H1 (cell line): ENCODE data around the gene NAXE. TPM values are rescaled to one million over a fixed set of nuclear protein-coding genes. Genes with fewer than 3 reads are reported as not detected.

Experiments used
- CTCF ChIA-PET: fragments of 300-600 bp; sonication (Branson Sonifier 250); formaldehyde crosslinking; loops from one replicate; lab custom pipeline; 2021; ENCODE audit not compliant: partially characterized antibody; lab: Charles Lee
- POLR2A ChIA-PET: fragments of 300-600 bp; sonication (Branson Sonifier 250); formaldehyde crosslinking; loops from one replicate; lab custom pipeline; 2021; ENCODE audit warnings: inconsistent platforms; ENCODE audit not compliant: partially characterized antibody; lab: Charles Lee
- DNase-seq, 2 experiments: peaks; one replicate each; pipeline versions ENCODE4 v3.0.0 to v3.0.0-alpha.2; 2010 to 2022; ENCODE audit warnings: low spot score in 2 of 2, low read depth in 1 of 2, mixed read lengths in 1 of 2
- FAIRE-seq: peaks from 2 replicates; lab custom pipeline; 2011; peaks lifted over from hg19 to GRCh38; lab: Jason Lieb, UNC
- H2AFZ ChIP-seq: 2 replicates; pipeline ENCODE4 v1.8.1; 2012; ENCODE audit warnings: low read length, inconsistent platforms
- H2AK5ac ChIP-seq: 2 replicates; pipeline ENCODE4 v1.6.1; 2013; ENCODE audit warnings: low read depth, low read length
- H2BK120ac ChIP-seq: replicated peaks from 2 replicates; pipeline ENCODE3; 2013; ENCODE audit warnings: low read depth, low read length, inconsistent platforms
- H2BK12ac ChIP-seq: 2 replicates; pipeline ENCODE4 v1.6.1; 2013; ENCODE audit warnings: low read depth, low read length
- H2BK15ac ChIP-seq: 2 replicates; pipeline ENCODE4 v1.6.1; 2013; ENCODE audit warnings: low read length
- H2BK20ac ChIP-seq: 2 replicates; pipeline ENCODE4 v1.6.1; 2013; ENCODE audit warnings: low read length
- H2BK5ac ChIP-seq: 2 replicates; pipeline ENCODE4 v1.6.1; 2013; ENCODE audit warnings: low read depth, low read length
- H3K14ac ChIP-seq: 2 replicates; pipeline ENCODE4 v1.6.1; 2013; ENCODE audit warnings: inconsistent platforms; ENCODE audit not compliant: insufficient read length
- H3K18ac ChIP-seq: 2 replicates; pipeline ENCODE4 v1.6.1; 2013; ENCODE audit warnings: low read length; ENCODE audit errors: extremely low read depth
- H3K23ac ChIP-seq: 2 replicates; pipeline ENCODE4 v1.6.1; 2013; ENCODE audit warnings: inconsistent platforms; ENCODE audit not compliant: insufficient read length
- H3K23me2 ChIP-seq: 2 replicates; pipeline ENCODE4 v1.6.1; 2013; ENCODE audit warnings: low read depth, low read length
- H3K27ac ChIP-seq: 2 replicates; pipeline ENCODE4 v1.6.1; 2011; ENCODE audit warnings: low read depth, low read length, inconsistent platforms
- H3K27me3 ChIP-seq, 4 experiments: replicated peaks in 1 of 4; 1 replicate in 1 of 4; 2 replicates in 3 of 4; pipeline versions ENCODE4 v1.6.1 to v1.8.1; 2011 to 2013; ENCODE audit warnings: low read length in 3 of 4, mild to moderate bottlenecking in 3 of 4, inconsistent platforms in 2 of 4, mixed read lengths in 2 of 4, moderate library complexity in 1 of 4; ENCODE audit not compliant: control insufficient read depth in 3 of 4, insufficient read depth in 3 of 4; ENCODE audit errors: extremely low read depth in 1 of 4
- H3K36me3 ChIP-seq, 4 experiments: 2 replicates each; pipeline versions ENCODE4 v1.6.1 to v1.8.1; 2011 to 2013; ENCODE audit warnings: mild to moderate bottlenecking in 4 of 4, low read length in 3 of 4, moderate library complexity in 2 of 4, control low read depth in 1 of 4, inconsistent platforms in 1 of 4; ENCODE audit not compliant: insufficient read depth in 4 of 4, control insufficient read depth in 2 of 4
- H3K4ac ChIP-seq: replicated peaks from 2 replicates; pipeline ENCODE3; 2013; ENCODE audit warnings: low read length, low read depth, mixed read lengths, inconsistent platforms; ENCODE audit not compliant: insufficient read length
- H3K4me1 ChIP-seq, 4 experiments: replicated peaks in 1 of 4; 1 replicate in 1 of 4; 2 replicates in 3 of 4; pipeline versions ENCODE4 v1.6.1 to v1.8.1; 2011 to 2013; ENCODE audit warnings: low read length in 3 of 4, inconsistent platforms in 2 of 4, mixed read lengths in 1 of 4; ENCODE audit not compliant: insufficient read depth in 4 of 4, control insufficient read depth in 3 of 4
- H3K4me2 ChIP-seq, 2 experiments: 2 replicates each; pipeline versions ENCODE4 v1.6.1 to v1.8.1; 2011 to 2013; ENCODE audit warnings: low read depth in 2 of 2, low read length in 2 of 2, control low read depth in 1 of 2, inconsistent platforms in 1 of 2, mild to moderate bottlenecking in 1 of 2; ENCODE audit not compliant: insufficient read depth in 1 of 2
- H3K4me3 ChIP-seq, 4 experiments: fragments of 200-600, 300-600 bp in 1 of 4; sonication (generic), shearing (Covaris generic), sonication (Bioruptor Twin) in 1 of 4; 2 replicates each; pipeline versions ENCODE4 v1.5.1 to v1.8.1; 2011 to 2016; ENCODE audit warnings: low read length in 4 of 4, low read depth in 3 of 4, control low read depth in 2 of 4, inconsistent platforms in 2 of 4, mild to moderate bottlenecking in 2 of 4, mixed read lengths in 1 of 4, moderate library complexity in 1 of 4; ENCODE audit not compliant: insufficient read depth in 2 of 4; ENCODE audit errors: extremely low read depth in 1 of 4
- H3K56ac ChIP-seq: replicated peaks from 2 replicates; pipeline ENCODE3; 2013; ENCODE audit warnings: low read depth, mild to moderate bottlenecking, mixed read lengths, low read length, inconsistent platforms; ENCODE audit not compliant: insufficient read length
- H3K79me1 ChIP-seq: 2 replicates; pipeline ENCODE4 v1.6.1; 2013; ENCODE audit warnings: low read depth, low read length, control low read depth
- H3K79me2 ChIP-seq, 2 experiments: 2 replicates each; pipeline versions ENCODE4 v1.6.1 to v1.8.1; 2012 to 2013; ENCODE audit warnings: low read length in 2 of 2, mild to moderate bottlenecking in 2 of 2, inconsistent platforms in 1 of 2; ENCODE audit not compliant: insufficient read depth in 2 of 2, control insufficient read depth in 1 of 2
- H3K9ac ChIP-seq, 4 experiments: replicated peaks in 1 of 4; 1 replicate in 1 of 4; 2 replicates in 3 of 4; pipeline versions ENCODE4 v1.6.1 to v1.8.1; 2011 to 2013; ENCODE audit warnings: low read depth in 3 of 4, low read length in 3 of 4, control low read depth in 2 of 4, mild to moderate bottlenecking in 2 of 4, moderate library complexity in 2 of 4, inconsistent platforms in 1 of 4; ENCODE audit errors: extremely low read depth in 1 of 4
- H3K9me3 ChIP-seq, 2 experiments: 2 replicates each; pipeline versions ENCODE4 v1.6.1 to v1.8.1; 2012 to 2013; ENCODE audit warnings: mild to moderate bottlenecking in 2 of 2, moderate library complexity in 2 of 2, control low read depth in 1 of 2, inconsistent platforms in 1 of 2, low read depth in 1 of 2, low read length in 1 of 2, mixed read lengths in 1 of 2; ENCODE audit not compliant: insufficient read depth in 2 of 2
- H4K20me1 ChIP-seq, 2 experiments: replicated peaks in 1 of 2; 2 replicates each; pipeline versions ENCODE3 to v1.8.1; 2011 to 2013; ENCODE audit warnings: inconsistent platforms in 2 of 2, low read length in 2 of 2, mild to moderate bottlenecking in 1 of 2; ENCODE audit not compliant: insufficient read depth in 2 of 2, control insufficient read depth in 1 of 2
- H4K5ac ChIP-seq: 2 replicates; pipeline ENCODE4 v1.6.1; 2013; ENCODE audit warnings: low read length, low read depth, mixed read lengths, inconsistent platforms; ENCODE audit not compliant: insufficient read length
- H4K8ac ChIP-seq: 2 replicates; pipeline ENCODE4 v1.8.0; 2013; ENCODE audit warnings: mild to moderate bottlenecking, moderate library complexity, low read length, inconsistent platforms; ENCODE audit not compliant: insufficient read depth; ENCODE audit errors: extremely low read depth
- H4K91ac ChIP-seq: replicated peaks from 2 replicates; pipeline ENCODE3; 2013; ENCODE audit warnings: low read length, mixed read lengths, inconsistent platforms; ENCODE audit not compliant: insufficient read length
- CEBPB ChIP-seq: IDR thresholded peaks from 2 replicates; pipeline ENCODE4 v1.6.1; 2012; ENCODE audit warnings: low read depth, low read length
- EP300 ChIP-seq, 2 experiments: IDR thresholded peaks; 1 replicate in 1 of 2; 2 replicates in 1 of 2; pipeline ENCODE4 v1.6.1; 2011 to 2012; ENCODE audit warnings: low read depth in 2 of 2, low read length in 2 of 2, mild to moderate bottlenecking in 2 of 2, borderline replicate concordance in 1 of 2, inconsistent platforms in 1 of 2, moderate library complexity in 1 of 2
- SAP30 ChIP-seq: fragments of 300-600 bp; sonication (generic); IDR thresholded peaks from 2 replicates; pipeline ENCODE4 v1.7.1; 2012; ENCODE audit warnings: low read length, moderate library complexity, mild to moderate bottlenecking, inconsistent platforms; ENCODE audit not compliant: insufficient read depth, insufficient replicate concordance
- TAF7 ChIP-seq: optimal IDR thresholded peaks from 2 replicates; pipeline ENCODE3; 2011; ENCODE audit warnings: low read depth, mild to moderate bottlenecking, inconsistent platforms, low read length, moderate library complexity, borderline replicate concordance
- WGBS, 2 experiments: shearing (Covaris generic) in 1 of 2; methylation state at CpG; one replicate each; pipeline versions ENCODE4 v1.1.6 to v1.1.7; 2013 to 2015; ENCODE audit warnings: low lambda C conversion rate in 2 of 2, mixed read lengths in 2 of 2, inconsistent platforms in 1 of 2, low coverage in 1 of 2, missing lambda C conversion rate in 1 of 2; ENCODE audit not compliant: insufficient replicate concordance in 2 of 2, insufficient coverage in 1 of 2, insufficient read length in 1 of 2; ENCODE audit errors: extremely low coverage in 1 of 2, missing lambda C conversion rate in 1 of 2; 5-methylcytosine and 5-hydroxymethylcytosine counted together
- polyA plus RNA-seq, 7 experiments: library from polyadenylated mRNA; depleted of rRNA in 3 of 7; stranded (reverse) in 5 of 7; unstranded in 2 of 7; fragments of >200 nt in 5 of 7; fragments of 200-250 nt in 2 of 7; gene quantifications; 1 replicate in 5 of 7; 2 replicates in 1 of 7; 4 replicates in 1 of 7; pipeline versions ENCODE4 v1.2.1 to v1.2.3, GENCODE V29; 2011 to 2013; ENCODE audit warnings: missing spikeins in 2 of 7, mixed read lengths in 2 of 7
- total RNA-seq: library from RNA; stranded (reverse); fragmentation: NEBNext Ultra II Directional; extraction: Animal tissue kit (Norgen Biotek cat#: 25700); gene quantifications from 2 replicates; pipeline ENCODE4 v1.2.1, GENCODE V29; 2021

NAXE gene
- total and polyA plus RNA-seq, 2 of the 8 experiments (the other 6 are each of a cell fraction or from before 2014, with no cell fraction given), result 73.1 to 74.3 TPM

- TF ChIP-seq TAF7 (no peak), SAP30 (no peak), EP300 (IDR thresholded peaks at IDR 0.05; ENCODE audit: borderline replicate concordance in 1 of 2, low read depth in 2 of 2, low read length in 2 of 2) (no peak), CEBPB (no peak)
- peaks cover 7 to 13% (median 10%) of the 10 kb centered on the region in 4 experiments; a peak in 6 of 8 replicates for H3K36me3 ChIP-seq
- no peak overlapping the region for H3K14ac ChIP-seq
- no peak overlapping the region for H2AFZ ChIP-seq
- ChIA-PET CTCF (interaction anchor here (0.9 to 1.0 kb wide), 2 partner anchors 52 to 607 kb away, joined by 3 read pairs; no protein-coding TSS in a partner anchor), POLR2A (interaction anchor here (0.9 to 1.0 kb wide), 2 partner anchors 14 to 42 kb away, joined by 3 to 4 read pairs; no protein-coding TSS in a partner anchor)
- no peak overlapping the region for H3K4me3 ChIP-seq
- H3K23me2 ChIP-seq, result no peaks in the 10 kb centered on the region
- FAIRE-seq, result no peak
- no peak overlapping the region for H2BK20ac ChIP-seq
- 96% methylated on average over 4 of the region's 4 CpGs; no CpG with 5 or more reads in 1 of the 2 experiments for WGBS, 2 experiments
- no peak overlapping the region for H2BK120ac ChIP-seq
- no peak overlapping the region for H3K4ac ChIP-seq
- H3K9ac ChIP-seq, result no peak overlapping the region
- no peaks in the 10 kb centered on the region for H4K20me1 ChIP-seq
- H4K5ac ChIP-seq, result no peak overlapping the region
- no peaks in the 10 kb centered on the region; the same call in 1 of the 2 replicates for H3K79me1 ChIP-seq
- no peak overlapping the region for H2BK5ac ChIP-seq
- no peaks in the 10 kb centered on the region for H3K9me3 ChIP-seq
- no peaks in the 10 kb centered on the region for H3K4me1 ChIP-seq
- no peak overlapping the region for H2BK15ac ChIP-seq
- no peak overlapping the region for H4K91ac ChIP-seq
- no peaks in the 10 kb centered on the region for H3K27me3 ChIP-seq
- H3K27ac ChIP-seq, result no peak overlapping the region
- no peak overlapping the region for H3K23ac ChIP-seq
- no peak for DNase-seq
- no peak overlapping the region for H2BK12ac ChIP-seq
- no peak overlapping the region for H2AK5ac ChIP-seq
- no peak overlapping the region for H3K4me2 ChIP-seq
- H3K56ac ChIP-seq, result no peak overlapping the region
- no peak overlapping the region for H3K18ac ChIP-seq
- H4K8ac ChIP-seq, result no peak overlapping the region
- H3K79me2 ChIP-seq, result 0 out of 4 replicates have a peak, but pooled peaks cover 0 to 4% of the 10 kb centered on the region in 2 experiments
These were observed 25.1 kb upstream of the NAXE start for GRCh38 chr1:156566436-156566835.
